NCI-H2171 (cell line): ENCODE measurements around the gene BTN1A1.

Experiments used
- DNase-seq: peaks from one replicate; lab custom pipeline; 2025; lab: John Stamatoyannopoulos, UW

Gene BTN1A1

GRCh38 chr6:26475823-26476729 is 24.0 kb upstream of the BTN1A1 start:
- no peak for DNase-seq

- DNase-seq: no peak
Observed at GRCh38 chr6:26476896-26477295, 23.2 kb upstream of the BTN1A1 start.

- DNase-seq: no peak
Observed at GRCh38 chr6:26477426-26477825, 22.7 kb upstream of the BTN1A1 start.

GRCh38 chr6:26478100-26478984 is 21.8 kb upstream of the BTN1A1 start:
- DNase-seq: no peak

GRCh38 chr6:26478985-26479278 is 21.2 kb upstream of the BTN1A1 start:
- DNase-seq: no peak

GRCh38 chr6:26482338-26482737 is 17.8 kb upstream of the BTN1A1 start:
- no peak for DNase-seq

- DNase-seq: no peak
Observed at GRCh38 chr6:26483727-26484126, 16.4 kb upstream of the BTN1A1 start.

GRCh38 chr6:26484161-26484560 is 15.9 kb upstream of the BTN1A1 start:
- no peak for DNase-seq

- DNase-seq: no peak
Observed at GRCh38 chr6:26485112-26485780, 14.9 kb upstream of the BTN1A1 start.

- no peak for DNase-seq
Observed at GRCh38 chr6:26486358-26486757, 13.7 kb upstream of the BTN1A1 start.

GRCh38 chr6:26487466-26487865 is 12.6 kb upstream of the BTN1A1 start:
- no peak for DNase-seq

- DNase-seq: no peak
Observed at GRCh38 chr6:26489996-26490964, 9.8 kb upstream of the BTN1A1 start.

GRCh38 chr6:26491604-26492003 is 8.5 kb upstream of the BTN1A1 start:
- DNase-seq: no peak

GRCh38 chr6:26493258-26493657 is 6.8 kb upstream of the BTN1A1 start:
- no peak for DNase-seq

- DNase-seq: no peak
Observed at GRCh38 chr6:26494117-26494516, 6.0 kb upstream of the BTN1A1 start.

GRCh38 chr6:26495281-26495680 is 4.8 kb upstream of the BTN1A1 start:
- no peak for DNase-seq

GRCh38 chr6:26497610-26498009 is 2.5 kb upstream of the BTN1A1 start:
- no peak for DNase-seq

- DNase-seq: no peak
Observed at GRCh38 chr6:26501482-26501986, 1.4 kb downstream of the BTN1A1 start.

GRCh38 chr6:26502165-26502564 is 2.1 kb downstream of the BTN1A1 start:
- no peak for DNase-seq

- DNase-seq: no peak
Observed at GRCh38 chr6:26502626-26503025, 2.5 kb downstream of the BTN1A1 start.

GRCh38 chr6:26507658-26508057 is 7.6 kb downstream of the BTN1A1 start:
- no peak for DNase-seq
